H1 (cell line): ENCODE measurements around the gene AOPEP. TPM values are rescaled to one million over a fixed set of nuclear protein-coding genes. Genes with fewer than 3 reads are reported as not detected.

ENCODE experiments used
- BRCA1 ChIP-seq: IDR thresholded peaks from 2 replicates; pipeline ENCODE4 v1.6.1; 2012; ENCODE audit warnings: low read depth, low read length, improper control_type of control experiment
- CBX5 ChIP-seq: fragments of 300-800, 300-1000 bp; sonication (generic); IDR thresholded peaks from 2 replicates; pipeline ENCODE4 v1.7.1; 2016; ENCODE audit warnings: antibody characterized with exemption, low read length, low read depth
- CEBPB ChIP-seq: IDR thresholded peaks from 2 replicates; pipeline ENCODE4 v1.6.1; 2012; ENCODE audit warnings: low read depth, low read length
- CHD7 ChIP-seq: fragments of 300-600 bp; sonication (generic); IDR thresholded peaks from 2 replicates; pipeline ENCODE4 v1.7.1; 2012; ENCODE audit warnings: low read length, moderate library complexity, mild to moderate bottlenecking, inconsistent platforms; ENCODE audit not compliant: insufficient replicate concordance
- EGR1 ChIP-seq: IDR thresholded peaks from 2 replicates; pipeline ENCODE4 v1.6.1; 2011; ENCODE audit warnings: low read depth, low read length, borderline replicate concordance
- JUND ChIP-seq: IDR thresholded peaks from 2 replicates; pipeline ENCODE4 v1.6.1; 2011; ENCODE audit warnings: mild to moderate bottlenecking, improper control_type of control experiment, low read length
- KDM1A ChIP-seq: fragments of 200-600, 300-600 bp; sonication (generic); IDR thresholded peaks from 2 replicates; pipeline ENCODE4 v1.7.1; 2016; ENCODE audit warnings: mild to moderate bottlenecking, low read length, borderline replicate concordance
- KDM5A ChIP-seq: fragments of 200-600 bp; IDR thresholded peaks from 2 replicates; pipeline ENCODE4 v1.7.1; 2012; ENCODE audit warnings: mild to moderate bottlenecking, low read length, inconsistent platforms, mixed read lengths
- MAFK ChIP-seq: IDR thresholded peaks from 2 replicates; pipeline ENCODE4 v1.6.1; 2012; ENCODE audit warnings: low read depth, mild to moderate bottlenecking, improper control_type of control experiment, low read length
- RAD21 ChIP-seq, 2 experiments: IDR thresholded peaks in 1 of 2; conservative IDR thresholded peaks in 1 of 2; 2 replicates each; pipeline ENCODE4 v1.6.1; 2011; ENCODE audit warnings: low read depth in 2 of 2, low read length in 2 of 2, improper control_type of control experiment in 1 of 2, inconsistent platforms in 1 of 2, mild to moderate bottlenecking in 1 of 2, moderate library complexity in 1 of 2
- SIN3A ChIP-seq, 2 experiments: IDR thresholded peaks in 1 of 2; conservative IDR thresholded peaks in 1 of 2; 2 replicates each; pipeline ENCODE4 v1.6.1; 2011 to 2012; ENCODE audit warnings: low read length in 2 of 2, improper control_type of control experiment in 1 of 2, low read depth in 1 of 2, mild to moderate bottlenecking in 1 of 2
- polyA plus RNA-seq, 7 experiments: library from polyadenylated mRNA; depleted of rRNA in 3 of 7; stranded (reverse) in 5 of 7; unstranded in 2 of 7; fragments of >200 nt in 5 of 7; fragments of 200-250 nt in 2 of 7; gene quantifications; 1 replicate in 5 of 7; 2 replicates in 1 of 7; 4 replicates in 1 of 7; pipeline versions ENCODE4 v1.2.1 to v1.2.3, GENCODE V29; 2011 to 2013; ENCODE audit warnings: missing spikeins in 2 of 7, mixed read lengths in 2 of 7
- total RNA-seq: library from RNA; stranded (reverse); fragmentation: NEBNext Ultra II Directional; extraction: Animal tissue kit (Norgen Biotek cat#: 25700); gene quantifications from 2 replicates; pipeline ENCODE4 v1.2.1, GENCODE V29; 2021

The AOPEP gene
- total and polyA plus RNA-seq, 2 of the 8 experiments (the other 6 are each of a cell fraction or from before 2014, with no cell fraction given): 6.1 to 14.3 TPM

- TF ChIP-seq CHD7 (no peak), SIN3A (conservative IDR thresholded peaks at IDR 0.05 in 1 of 2, IDR thresholded peaks at IDR 0.05 in 1 of 2; ENCODE audit: low read depth in 1 of 2, low read length in 2 of 2) (no peak), KDM1A (no peak), MAFK (no peak), JUND (no peak), KDM5A (no peak), BRCA1 (no peak), CBX5 (no peak), EGR1 (no peak), RAD21 (IDR thresholded peaks at IDR 0.05 in 1 of 2, conservative IDR thresholded peaks at IDR 0.05 in 1 of 2; ENCODE audit: low read depth in 2 of 2, low read length in 2 of 2) (no peak), CEBPB (no peak)
Measured at GRCh38 chr9:94754976-94755475, 28.5 kb downstream of the AOPEP start (continued).
